SK-N-SH treated with all-trans-retinoic acid at 6 μM for 48 hours (cell line): ENCODE measurements around the gene TWSG1.

Experiments used
- ATAC-seq: fragments of 200-7000 bp; cut with Tn5 transposase; 3 replicates; pipeline ENCODE4 v1.9.1; 2020; ENCODE audit warnings: mild to moderate bottlenecking, moderate library complexity
- ARNTL ChIP-seq: fragments of 450-650 bp; formaldehyde crosslinking; IDR thresholded peaks from 2 replicates; pipeline ENCODE4 v1.5.0; 2020; ENCODE audit warnings: low read depth, mild to moderate bottlenecking, moderate library complexity, borderline replicate concordance
- BACH2 ChIP-seq: fragments of 250-450 bp; sonication (Bioruptor Pico); IDR thresholded peaks from 2 replicates; pipeline ENCODE4 v1.9.0; 2021; ENCODE audit warnings: mild to moderate bottlenecking, borderline replicate concordance
- CSDC2 ChIP-seq: fragments of 250-450 bp; sonication (Bioruptor Pico); IDR thresholded peaks from 2 replicates; pipeline ENCODE4 v1.5.0; 2020; ENCODE audit warnings: mild to moderate bottlenecking, moderate library complexity
- GLIS3 ChIP-seq: fragments of 250-450 bp; sonication (Bioruptor Pico); IDR thresholded peaks from 2 replicates; pipeline ENCODE4 v1.5.0; 2020; ENCODE audit warnings: mild to moderate bottlenecking, moderate library complexity
- ISL1 ChIP-seq: fragments of 250-450 bp; sonication (Bioruptor Pico); IDR thresholded peaks from 2 replicates; pipeline ENCODE4 v2.1.2; 2022; ENCODE audit warnings: mild to moderate bottlenecking, moderate library complexity
- OSR1 ChIP-seq: fragments of 250-450 bp; sonication (Bioruptor Pico); IDR thresholded peaks from 2 replicates; pipeline ENCODE4 v1.8.0; 2022; ENCODE audit warnings: moderate library complexity, mild to moderate bottlenecking, inconsistent platforms
- PPARA ChIP-seq: fragments of 250-450 bp; sonication (Bioruptor Pico); IDR thresholded peaks from 2 replicates; pipeline ENCODE4 v1.5.0; 2020; ENCODE audit warnings: mild to moderate bottlenecking, borderline replicate concordance
- RARB ChIP-seq: fragments of 250-450 bp; sonication (Bioruptor Pico); IDR thresholded peaks from 2 replicates; pipeline ENCODE4 v1.8.0; 2021; ENCODE audit warnings: mild to moderate bottlenecking, moderate library complexity
- SNAI2 ChIP-seq: fragments of 250-450 bp; sonication (Bioruptor Pico); IDR thresholded peaks from 2 replicates; pipeline ENCODE4 v1.5.0; 2020; ENCODE audit warnings: mild to moderate bottlenecking, moderate library complexity
- TCF4 ChIP-seq: fragments of 250-450 bp; sonication (Bioruptor Pico); IDR thresholded peaks from 2 replicates; pipeline ENCODE4 v1.8.0; 2021; ENCODE audit warnings: mild to moderate bottlenecking, moderate library complexity, borderline replicate concordance
- TOX ChIP-seq: fragments of 250-450 bp; sonication (Bioruptor Pico); IDR thresholded peaks from 2 replicates; pipeline ENCODE4 v1.8.0; 2021; ENCODE audit warnings: mild to moderate bottlenecking, moderate library complexity, borderline replicate concordance
- ZC3H10 ChIP-seq: fragments of 250-450 bp; sonication (Bioruptor Pico); IDR thresholded peaks from 2 replicates; pipeline ENCODE4 v1.5.1; 2021; ENCODE audit warnings: mild to moderate bottlenecking, moderate library complexity
- ZFP3 ChIP-seq: fragments of 250-450 bp; sonication (Bioruptor Pico); IDR thresholded peaks from 2 replicates; pipeline ENCODE4 v1.5.0; 2020; ENCODE audit warnings: mild to moderate bottlenecking, moderate library complexity
- ZFP30 ChIP-seq: fragments of 450-650 bp; formaldehyde crosslinking; IDR thresholded peaks from 2 replicates; pipeline ENCODE4 v1.5.0; 2022; ENCODE audit warnings: mild to moderate bottlenecking, moderate library complexity
- ZNF565 ChIP-seq: fragments of 450-650 bp; formaldehyde crosslinking; conservative IDR thresholded peaks from 2 replicates; pipeline ENCODE4 v1.5.0; 2020; ENCODE audit warnings: low read depth, mild to moderate bottlenecking, moderate library complexity
- ZNF70 ChIP-seq: fragments of 450-650 bp; formaldehyde crosslinking; IDR thresholded peaks from 2 replicates; pipeline ENCODE4 v1.5.0; 2020; ENCODE audit warnings: mild to moderate bottlenecking, moderate library complexity
- ZNF8 ChIP-seq: fragments of 450-650 bp; formaldehyde crosslinking; IDR thresholded peaks from 2 replicates; pipeline ENCODE4 v1.5.0; 2020; ENCODE audit warnings: mild to moderate bottlenecking, moderate library complexity
- TF ChIP-seq, protein P1 (sequence below): fragments of 250-450 bp; sonication (Bioruptor Pico); IDR thresholded peaks from 2 replicates; pipeline ENCODE4 v1.8.0; 2021; ENCODE audit warnings: low read depth, mild to moderate bottlenecking, moderate library complexity, borderline replicate concordance
- TF ChIP-seq, protein P2 (sequence below): fragments of 250-450 bp; sonication (Bioruptor Pico); IDR thresholded peaks from 2 replicates; pipeline ENCODE4 v1.5.1; 2020; ENCODE audit warnings: low read depth, mild to moderate bottlenecking, moderate library complexity
- TF ChIP-seq, protein P3 (sequence below): fragments of 250-450 bp; sonication (Bioruptor Pico); IDR thresholded peaks from 2 replicates; pipeline ENCODE4 v1.5.0; 2020; ENCODE audit warnings: mild to moderate bottlenecking, moderate library complexity
- TF ChIP-seq, protein P4 (sequence below): fragments of 250-450 bp; sonication (Bioruptor Pico); IDR thresholded peaks from 2 replicates; pipeline ENCODE4 v1.8.0; 2020; ENCODE audit warnings: mild to moderate bottlenecking, moderate library complexity, borderline replicate concordance

TWSG1 gene

DNA sequence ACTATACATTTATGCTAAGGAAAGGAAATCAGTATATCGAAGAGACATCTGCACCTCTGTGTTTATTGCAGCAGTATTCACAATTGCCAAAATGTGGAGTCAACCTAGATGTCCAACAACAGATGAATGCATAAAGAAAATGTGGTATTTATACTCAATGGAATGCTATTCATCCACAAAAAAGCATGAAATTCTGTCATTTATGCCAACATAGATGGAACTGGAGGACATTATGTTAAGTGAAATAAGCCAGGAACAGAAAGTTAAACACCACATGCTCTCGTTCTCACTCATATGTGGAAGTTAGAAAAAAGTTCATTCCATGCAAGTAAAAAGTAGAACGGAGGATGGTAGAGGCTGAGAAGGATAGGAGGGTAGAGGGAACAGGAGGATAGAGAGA, 59.5 kb downstream of the TWSG1 start:
- no peak for TF ChIP-seq ZNF70 (CRISPR knock-in tag)
- TF ChIP-seq, protein P1, sequence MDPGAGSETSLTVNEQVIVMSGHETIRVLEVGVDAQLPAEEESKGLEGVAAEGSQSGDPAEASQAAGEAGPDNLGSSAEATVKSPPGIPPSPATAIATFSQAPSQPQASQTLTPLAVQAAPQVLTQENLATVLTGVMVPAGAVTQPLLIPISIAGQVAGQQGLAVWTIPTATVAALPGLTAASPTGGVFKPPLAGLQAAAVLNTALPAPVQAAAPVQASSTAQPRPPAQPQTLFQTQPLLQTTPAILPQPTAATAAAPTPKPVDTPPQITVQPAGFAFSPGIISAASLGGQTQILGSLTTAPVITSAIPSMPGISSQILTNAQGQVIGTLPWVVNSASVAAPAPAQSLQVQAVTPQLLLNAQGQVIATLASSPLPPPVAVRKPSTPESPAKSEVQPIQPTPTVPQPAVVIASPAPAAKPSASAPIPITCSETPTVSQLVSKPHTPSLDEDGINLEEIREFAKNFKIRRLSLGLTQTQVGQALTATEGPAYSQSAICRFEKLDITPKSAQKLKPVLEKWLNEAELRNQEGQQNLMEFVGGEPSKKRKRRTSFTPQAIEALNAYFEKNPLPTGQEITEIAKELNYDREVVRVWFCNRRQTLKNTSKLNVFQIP (CRISPR knock-in tag) = no peak
- TF ChIP-seq PPARA (CRISPR knock-in tag) = no peak
- no peak for TF ChIP-seq TCF4 (CRISPR knock-in tag)
- no peak for TF ChIP-seq ZNF8 (CRISPR knock-in tag)
- TF ChIP-seq OSR1 = no peak
- no peak for TF ChIP-seq ISL1 (CRISPR knock-in tag)
- TF ChIP-seq ARNTL = no peak
- no peak for TF ChIP-seq GLIS3 (CRISPR knock-in tag)
- no peak for TF ChIP-seq TOX
- ATAC-seq = no peak

DNA sequence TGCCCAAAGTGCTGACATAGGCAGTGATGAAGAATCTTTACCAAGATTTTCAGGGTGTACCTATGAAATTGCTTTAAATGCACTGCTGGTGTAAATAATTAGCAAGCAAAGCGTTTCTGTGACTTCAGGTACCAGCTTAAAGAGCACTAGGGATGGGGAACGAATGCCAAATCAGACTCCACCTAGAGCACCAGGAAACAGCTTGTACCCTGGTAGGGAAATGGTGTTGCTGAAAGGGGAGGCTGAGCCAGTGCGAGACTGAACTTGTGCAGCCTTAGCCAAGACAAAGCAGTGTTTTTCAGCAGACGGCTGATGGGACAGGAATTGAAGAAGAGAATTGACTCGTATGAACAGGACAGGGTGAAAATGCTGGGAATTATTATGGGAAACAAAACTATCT, 65.6 kb downstream of the TWSG1 start:
- TF ChIP-seq ZNF70 (CRISPR knock-in tag) (no peak), OSR1 (no peak), RARB (CRISPR knock-in tag) (no peak), PPARA (CRISPR knock-in tag) (no peak), CSDC2 (CRISPR knock-in tag) (no peak), SNAI2 (CRISPR knock-in tag) (no peak), ZFP30 (CRISPR knock-in tag) (no peak), BACH2 (no peak), ZNF565 (CRISPR knock-in tag) (no peak), TOX (no peak), ZC3H10 (CRISPR knock-in tag) (no peak), ARNTL (no peak), ZFP3 (no peak), ISL1 (CRISPR knock-in tag) (no peak)
- TF ChIP-seq, protein P2, sequence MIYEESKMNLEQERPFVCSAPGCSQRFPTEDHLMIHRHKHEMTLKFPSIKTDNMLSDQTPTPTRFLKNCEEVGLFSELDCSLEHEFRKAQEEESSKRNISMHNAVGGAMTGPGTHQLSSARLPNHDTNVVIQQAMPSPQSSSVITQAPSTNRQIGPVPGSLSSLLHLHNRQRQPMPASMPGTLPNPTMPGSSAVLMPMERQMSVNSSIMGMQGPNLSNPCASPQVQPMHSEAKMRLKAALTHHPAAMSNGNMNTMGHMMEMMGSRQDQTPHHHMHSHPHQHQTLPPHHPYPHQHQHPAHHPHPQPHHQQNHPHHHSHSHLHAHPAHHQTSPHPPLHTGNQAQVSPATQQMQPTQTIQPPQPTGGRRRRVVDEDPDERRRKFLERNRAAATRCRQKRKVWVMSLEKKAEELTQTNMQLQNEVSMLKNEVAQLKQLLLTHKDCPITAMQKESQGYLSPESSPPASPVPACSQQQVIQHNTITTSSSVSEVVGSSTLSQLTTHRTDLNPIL (CRISPR knock-in tag) = no peak
- TF ChIP-seq, protein P1 (CRISPR knock-in tag) = no peak
- TF ChIP-seq, protein P3, sequence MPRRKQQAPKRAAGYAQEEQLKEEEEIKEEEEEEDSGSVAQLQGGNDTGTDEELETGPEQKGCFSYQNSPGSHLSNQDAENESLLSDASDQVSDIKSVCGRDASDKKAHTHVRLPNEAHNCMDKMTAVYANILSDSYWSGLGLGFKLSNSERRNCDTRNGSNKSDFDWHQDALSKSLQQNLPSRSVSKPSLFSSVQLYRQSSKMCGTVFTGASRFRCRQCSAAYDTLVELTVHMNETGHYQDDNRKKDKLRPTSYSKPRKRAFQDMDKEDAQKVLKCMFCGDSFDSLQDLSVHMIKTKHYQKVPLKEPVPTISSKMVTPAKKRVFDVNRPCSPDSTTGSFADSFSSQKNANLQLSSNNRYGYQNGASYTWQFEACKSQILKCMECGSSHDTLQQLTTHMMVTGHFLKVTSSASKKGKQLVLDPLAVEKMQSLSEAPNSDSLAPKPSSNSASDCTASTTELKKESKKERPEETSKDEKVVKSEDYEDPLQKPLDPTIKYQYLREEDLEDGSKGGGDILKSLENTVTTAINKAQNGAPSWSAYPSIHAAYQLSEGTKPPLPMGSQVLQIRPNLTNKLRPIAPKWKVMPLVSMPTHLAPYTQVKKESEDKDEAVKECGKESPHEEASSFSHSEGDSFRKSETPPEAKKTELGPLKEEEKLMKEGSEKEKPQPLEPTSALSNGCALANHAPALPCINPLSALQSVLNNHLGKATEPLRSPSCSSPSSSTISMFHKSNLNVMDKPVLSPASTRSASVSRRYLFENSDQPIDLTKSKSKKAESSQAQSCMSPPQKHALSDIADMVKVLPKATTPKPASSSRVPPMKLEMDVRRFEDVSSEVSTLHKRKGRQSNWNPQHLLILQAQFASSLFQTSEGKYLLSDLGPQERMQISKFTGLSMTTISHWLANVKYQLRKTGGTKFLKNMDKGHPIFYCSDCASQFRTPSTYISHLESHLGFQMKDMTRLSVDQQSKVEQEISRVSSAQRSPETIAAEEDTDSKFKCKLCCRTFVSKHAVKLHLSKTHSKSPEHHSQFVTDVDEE (CRISPR knock-in tag) = no peak
- TF ChIP-seq, protein P4, sequence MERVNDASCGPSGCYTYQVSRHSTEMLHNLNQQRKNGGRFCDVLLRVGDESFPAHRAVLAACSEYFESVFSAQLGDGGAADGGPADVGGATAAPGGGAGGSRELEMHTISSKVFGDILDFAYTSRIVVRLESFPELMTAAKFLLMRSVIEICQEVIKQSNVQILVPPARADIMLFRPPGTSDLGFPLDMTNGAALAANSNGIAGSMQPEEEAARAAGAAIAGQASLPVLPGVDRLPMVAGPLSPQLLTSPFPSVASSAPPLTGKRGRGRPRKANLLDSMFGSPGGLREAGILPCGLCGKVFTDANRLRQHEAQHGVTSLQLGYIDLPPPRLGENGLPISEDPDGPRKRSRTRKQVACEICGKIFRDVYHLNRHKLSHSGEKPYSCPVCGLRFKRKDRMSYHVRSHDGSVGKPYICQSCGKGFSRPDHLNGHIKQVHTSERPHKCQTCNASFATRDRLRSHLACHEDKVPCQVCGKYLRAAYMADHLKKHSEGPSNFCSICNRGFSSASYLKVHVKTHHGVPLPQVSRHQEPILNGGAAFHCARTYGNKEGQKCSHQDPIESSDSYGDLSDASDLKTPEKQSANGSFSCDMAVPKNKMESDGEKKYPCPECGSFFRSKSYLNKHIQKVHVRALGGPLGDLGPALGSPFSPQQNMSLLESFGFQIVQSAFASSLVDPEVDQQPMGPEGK (CRISPR knock-in tag) = no peak
- no peak for ATAC-seq

DNA sequence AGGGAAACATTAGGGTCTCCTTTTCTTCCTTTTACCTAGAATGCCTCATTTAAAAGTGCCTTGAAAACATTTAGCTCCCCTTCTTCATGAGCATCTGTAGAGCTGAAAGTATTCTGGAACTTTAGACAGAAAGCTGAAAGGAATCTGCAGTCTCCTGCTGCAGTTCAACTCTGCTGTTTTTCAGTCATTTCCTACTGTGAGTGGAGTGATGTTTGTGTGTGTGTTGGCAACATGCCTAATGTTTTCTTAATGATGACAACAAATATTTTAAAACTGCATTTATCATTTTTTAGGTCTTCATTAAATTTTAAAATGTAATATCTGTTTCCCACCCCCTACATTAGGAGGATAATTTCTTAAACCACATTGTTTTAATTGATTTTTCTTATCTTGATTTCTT, 66.6 kb downstream of the TWSG1 start:
- no peak for ATAC-seq
- TF ChIP-seq ARNTL (no peak), TOX (no peak), TCF4 (CRISPR knock-in tag) (no peak), ZNF565 (CRISPR knock-in tag) (no peak), ZNF70 (CRISPR knock-in tag) (no peak), OSR1 (no peak), PPARA (CRISPR knock-in tag) (no peak), GLIS3 (CRISPR knock-in tag) (no peak), ZC3H10 (CRISPR knock-in tag) (no peak)
- TF ChIP-seq, protein P1 (CRISPR knock-in tag) = no peak
- TF ChIP-seq, protein P2 (CRISPR knock-in tag) = no peak
- TF ChIP-seq, protein P4 (CRISPR knock-in tag) = no peak
